Suprapubic skin (tissue), 4 donors: ENCODE measurements around the gene GSTP1. TPM values are rescaled to one million over a fixed set of nuclear protein-coding genes. Genes with fewer than 3 reads are reported as not detected.
"Not testable (repeated sequence)": the region's sequence is repeated elsewhere in the genome, so short reads cannot be mapped to it uniquely, and the experiment has no call there.

ENCODE experiments used
- DNase-seq, 2 donors: peaks; one replicate each; pipeline ENCODE4 v3.0.0-alpha.2; 2019; ENCODE audit warnings: low spot score in 2 of 2
- H3K27ac ChIP-seq: fragments of 200-600 bp; sonication (generic); one replicate; pipeline ENCODE4 v1.5.1; 2019
- H3K27me3 ChIP-seq: fragments of 200-600 bp; sonication (generic); one replicate; pipeline ENCODE4 v1.5.1; 2019
- H3K36me3 ChIP-seq: fragments of 200-600 bp; sonication (generic); one replicate; pipeline ENCODE4 v1.5.1; 2019
- H3K4me1 ChIP-seq: fragments of 200-600 bp; sonication (generic); one replicate; pipeline ENCODE4 v1.5.1; 2019
- H3K4me3 ChIP-seq: fragments of 200-600 bp; sonication (generic); one replicate; pipeline ENCODE4 v1.5.1; 2019; ENCODE audit warnings: mild to moderate bottlenecking
- H3K9me3 ChIP-seq: fragments of 200-600 bp; sonication (generic); one replicate; pipeline ENCODE4 v1.5.1; 2019
- CTCF ChIP-seq, 2 donors: fragments of 200-600 bp in 1 of 2; fragments of 450-650 bp in 1 of 2; sonication (generic) in 1 of 2; IDR thresholded peaks; one replicate each; pipeline ENCODE4 v1.5.1; 2016 to 2019; ENCODE audit warnings: antibody characterized with exemption in 2 of 2, mild to moderate bottlenecking in 1 of 2, moderate library complexity in 1 of 2
- EP300 ChIP-seq: sonication (generic); formaldehyde crosslinking; IDR thresholded peaks from one replicate; pipeline ENCODE4 v1.6.1; 2017; ENCODE audit warnings: antibody characterized with exemption
- POLR2A ChIP-seq, 2 donors: fragments of 450-650 bp; IDR thresholded peaks; one replicate each; pipeline ENCODE4 v1.6.1; 2017; ENCODE audit warnings: antibody characterized with exemption in 2 of 2, mild to moderate bottlenecking in 2 of 2, moderate library complexity in 2 of 2
- POLR2AphosphoS5 ChIP-seq, 3 donors: sonication (generic); formaldehyde crosslinking; IDR thresholded peaks; one replicate each; pipeline ENCODE4 v1.6.1; 2017; ENCODE audit warnings: antibody characterized with exemption in 3 of 3
- WGBS: methylation state at CpG from one replicate; pipeline ENCODE4 v1.1.5; 2018; 5-methylcytosine and 5-hydroxymethylcytosine counted together
- total RNA-seq, 4 donors: library from RNA; depleted of rRNA; stranded (reverse); fragments of >200 nt; gene quantifications; one replicate each; pipeline ENCODE4 v1.1.0, GENCODE V29; 2016

GSTP1 gene
- total RNA-seq, 4 donors from 2014 or later: 564 to 1,559 (median 1,256) TPM

GRCh38 chr11:67558084-67558772 is 25.4 kb upstream of the GSTP1 start:
- no peaks in the 10 kb centered on the region for H3K9me3 ChIP-seq
- 62% methylated on average over 18 of the region's 19 CpGs for whole genome bisulfite sequencing
- peaks cover 5% of the 10 kb centered on the region for H3K27me3 ChIP-seq
- TF ChIP-seq POLR2AphosphoS5 (IDR thresholded peaks at IDR 0.05) (no peak), CTCF (IDR thresholded peaks at IDR 0.05) (no peak), POLR2A (IDR thresholded peaks at IDR 0.05) (no peak), EP300 (no peak)
- no peak overlapping the region for H3K27ac ChIP-seq
- DNase-seq: no peak
- no peaks in the 10 kb centered on the region for H3K36me3 ChIP-seq
- H3K4me3 ChIP-seq: no peak overlapping the region
- H3K4me1 ChIP-seq: peaks cover 4% of the 10 kb centered on the region

- DNase-seq: no peak
- H3K4me1 ChIP-seq: peaks cover 4% of the 10 kb centered on the region
- H3K4me3 ChIP-seq: no peak overlapping the region
- no peak overlapping the region for H3K27ac ChIP-seq
- H3K27me3 ChIP-seq: peaks cover 5% of the 10 kb centered on the region
- no peak for TF ChIP-seq POLR2A (IDR thresholded peaks at IDR 0.05)
- TF ChIP-seq CTCF (IDR thresholded peaks at IDR 0.05): no peak
- TF ChIP-seq EP300: no peak
- TF ChIP-seq POLR2AphosphoS5 (IDR thresholded peaks at IDR 0.05): no peak
- H3K36me3 ChIP-seq: no peaks in the 10 kb centered on the region
- H3K9me3 ChIP-seq: no peaks in the 10 kb centered on the region
- 78% methylated on average over 10 of the region's 10 CpGs for WGBS
These were observed 21.5 kb upstream of the GSTP1 start for GRCh38 chr11:67561971-67562619.

- Histone ChIP-seq H3K4me3 (no peak overlapping the region), H3K36me3 (no peaks in the 10 kb centered on the region), H3K27me3 (peaks cover 5% of the 10 kb centered on the region), H3K4me1 (peaks cover 4% of the 10 kb centered on the region), H3K9me3 (no peaks in the 10 kb centered on the region), H3K27ac (no peak overlapping the region)
- no peak for TF ChIP-seq POLR2AphosphoS5 (IDR thresholded peaks at IDR 0.05)
- no peak for TF ChIP-seq POLR2A (IDR thresholded peaks at IDR 0.05)
- no peak for TF ChIP-seq CTCF (IDR thresholded peaks at IDR 0.05)
- TF ChIP-seq EP300: no peak
- DNase-seq: no peak
- WGBS: 70% methylated on average over 10 of the region's 10 CpGs
These were observed 20.5 kb upstream of the GSTP1 start for GRCh38 chr11:67562963-67563704.

GRCh38 chr11:67563705-67564114 is 19.9 kb upstream of the GSTP1 start:
- not testable (repeated sequence) for DNase-seq, H3K9me3 ChIP-seq, H3K36me3 ChIP-seq, H3K4me3 ChIP-seq, H3K4me1 ChIP-seq, H3K27ac ChIP-seq, H3K27me3 ChIP-seq
- WGBS: 51% methylated on average over 11 of the region's 11 CpGs

GRCh38 chr11:67564230-67564629 is 19.4 kb upstream of the GSTP1 start:
- Histone ChIP-seq H3K9me3 (no peaks in the 10 kb centered on the region), H3K27ac (no peak overlapping the region), H3K4me3 (no peak overlapping the region), H3K4me1 (no peaks in the 10 kb centered on the region), H3K36me3 (no peaks in the 10 kb centered on the region), H3K27me3 (peaks cover 3% of the 10 kb centered on the region)
- WGBS: 91% methylated on average over 4 of the region's 4 CpGs
- TF ChIP-seq CTCF (IDR thresholded peaks at IDR 0.05) (no peak), POLR2A (IDR thresholded peaks at IDR 0.05) (no peak), EP300 (no peak), POLR2AphosphoS5 (IDR thresholded peaks at IDR 0.05) (no peak)
- no peak for DNase-seq
